ENCODE measurements around the gene NUDT7. TPM values are rescaled to one million over a fixed set of nuclear protein-coding genes. Genes with fewer than 3 reads are reported as not detected.

NUDT7 gene
- total and polyA plus RNA-seq, 4 donors = 15.4 to 30.2 (median 25.3) TPM

DNA sequence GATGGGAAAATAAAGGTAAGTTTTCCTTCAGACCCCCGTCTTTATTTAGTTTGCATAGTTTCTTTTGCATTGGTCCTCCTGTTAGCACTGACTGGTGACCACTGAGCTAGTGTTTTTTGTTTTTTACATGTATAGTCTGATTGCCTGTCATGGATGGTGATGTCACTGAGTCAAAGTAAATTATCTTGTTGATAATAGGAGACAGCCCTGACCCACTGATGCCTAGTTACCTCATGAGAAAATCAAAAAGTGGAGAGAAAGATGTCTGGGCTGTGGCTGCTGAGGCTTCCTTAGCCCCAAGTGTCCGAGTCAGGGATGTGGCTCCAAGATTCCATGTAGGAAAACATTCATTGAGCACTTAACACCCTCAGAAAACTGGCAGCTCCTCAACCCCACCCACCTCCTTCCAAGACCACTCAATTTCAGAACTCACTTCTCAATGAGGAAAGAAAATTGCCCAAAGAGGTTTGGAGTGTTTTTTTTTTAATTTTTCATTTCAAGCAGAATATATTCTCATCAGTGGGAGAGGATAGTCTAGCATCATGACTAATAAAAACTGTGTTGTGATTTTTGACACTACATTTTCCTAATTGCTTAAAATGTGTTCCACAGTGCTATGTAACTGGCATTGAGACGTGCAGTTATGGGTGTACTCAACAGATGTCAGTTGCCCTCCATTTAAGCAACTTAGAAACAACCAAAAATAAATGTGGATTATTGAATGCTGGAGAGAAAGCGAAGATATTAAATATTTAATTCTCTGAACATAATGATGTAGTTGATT lies 38.7 kb upstream of the NUDT7 start:
- Histone ChIP-seq H3K36me3 (ENCODE audit: control insufficient read depth in 4 of 4, insufficient read depth in 3 of 4, low read depth in 1 of 4, low read length in 3 of 4) (no peaks in the 10 kb centered on the region), H3K27ac (ENCODE audit: low read depth in 1 of 2, low read length in 2 of 2) (no peak overlapping the region), H3K4me3 (ENCODE audit: low read depth in 1 of 3, low read length in 3 of 3) (no peak overlapping the region), H3K4me1 (ENCODE audit: control insufficient read depth in 4 of 4, insufficient read depth in 4 of 4, low read length in 3 of 4) (no peaks in the 10 kb centered on the region), H3K27me3 (ENCODE audit: control insufficient read depth in 4 of 4, insufficient read depth in 4 of 4, low read length in 3 of 4) (no peaks in the 10 kb centered on the region), H3K9me3 (ENCODE audit: control insufficient read depth in 4 of 4, low read length in 3 of 4) (no peaks in the 10 kb centered on the region), H3K9ac (ENCODE audit: low read depth in 1 of 2, low read length in 2 of 2) (no peak overlapping the region)
- WGBS = 84% methylated on average over 4 of the region's 4 CpGs
- TF ChIP-seq GABPA (IDR thresholded peaks at IDR 0.05 in 1 of 2, conservative IDR thresholded peaks at IDR 0.05 in 1 of 2) (no peak), FOXA2 (IDR thresholded peaks at IDR 0.05) (no peak), SP1 (IDR thresholded peaks at IDR 0.05) (no peak), FOXA1 (IDR thresholded peaks at IDR 0.05) (no peak), EGR1 (IDR thresholded peaks at IDR 0.05; ENCODE audit: low read depth in 2 of 2) (no peak), RAD21 (IDR thresholded peaks at IDR 0.05) (no peak), JUND (IDR thresholded peaks at IDR 0.05) (no peak), TAF1 (conservative IDR thresholded peaks at IDR 0.05) (no peak), HNF4G (IDR thresholded peaks at IDR 0.05) (no peak), YY1 (IDR thresholded peaks at IDR 0.05) (no peak), RXRA (IDR thresholded peaks at IDR 0.05) (no peak), NR2F2 (IDR thresholded peaks at IDR 0.05) (no peak)
- TF ChIP-seq, protein P1, sequence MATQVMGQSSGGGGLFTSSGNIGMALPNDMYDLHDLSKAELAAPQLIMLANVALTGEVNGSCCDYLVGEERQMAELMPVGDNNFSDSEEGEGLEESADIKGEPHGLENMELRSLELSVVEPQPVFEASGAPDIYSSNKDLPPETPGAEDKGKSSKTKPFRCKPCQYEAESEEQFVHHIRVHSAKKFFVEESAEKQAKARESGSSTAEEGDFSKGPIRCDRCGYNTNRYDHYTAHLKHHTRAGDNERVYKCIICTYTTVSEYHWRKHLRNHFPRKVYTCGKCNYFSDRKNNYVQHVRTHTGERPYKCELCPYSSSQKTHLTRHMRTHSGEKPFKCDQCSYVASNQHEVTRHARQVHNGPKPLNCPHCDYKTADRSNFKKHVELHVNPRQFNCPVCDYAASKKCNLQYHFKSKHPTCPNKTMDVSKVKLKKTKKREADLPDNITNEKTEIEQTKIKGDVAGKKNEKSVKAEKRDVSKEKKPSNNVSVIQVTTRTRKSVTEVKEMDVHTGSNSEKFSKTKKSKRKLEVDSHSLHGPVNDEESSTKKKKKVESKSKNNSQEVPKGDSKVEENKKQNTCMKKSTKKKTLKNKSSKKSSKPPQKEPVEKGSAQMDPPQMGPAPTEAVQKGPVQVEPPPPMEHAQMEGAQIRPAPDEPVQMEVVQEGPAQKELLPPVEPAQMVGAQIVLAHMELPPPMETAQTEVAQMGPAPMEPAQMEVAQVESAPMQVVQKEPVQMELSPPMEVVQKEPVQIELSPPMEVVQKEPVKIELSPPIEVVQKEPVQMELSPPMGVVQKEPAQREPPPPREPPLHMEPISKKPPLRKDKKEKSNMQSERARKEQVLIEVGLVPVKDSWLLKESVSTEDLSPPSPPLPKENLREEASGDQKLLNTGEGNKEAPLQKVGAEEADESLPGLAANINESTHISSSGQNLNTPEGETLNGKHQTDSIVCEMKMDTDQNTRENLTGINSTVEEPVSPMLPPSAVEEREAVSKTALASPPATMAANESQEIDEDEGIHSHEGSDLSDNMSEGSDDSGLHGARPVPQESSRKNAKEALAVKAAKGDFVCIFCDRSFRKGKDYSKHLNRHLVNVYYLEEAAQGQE (IDR thresholded peaks at IDR 0.05) = no peak
- TF ChIP-seq, protein P2, sequence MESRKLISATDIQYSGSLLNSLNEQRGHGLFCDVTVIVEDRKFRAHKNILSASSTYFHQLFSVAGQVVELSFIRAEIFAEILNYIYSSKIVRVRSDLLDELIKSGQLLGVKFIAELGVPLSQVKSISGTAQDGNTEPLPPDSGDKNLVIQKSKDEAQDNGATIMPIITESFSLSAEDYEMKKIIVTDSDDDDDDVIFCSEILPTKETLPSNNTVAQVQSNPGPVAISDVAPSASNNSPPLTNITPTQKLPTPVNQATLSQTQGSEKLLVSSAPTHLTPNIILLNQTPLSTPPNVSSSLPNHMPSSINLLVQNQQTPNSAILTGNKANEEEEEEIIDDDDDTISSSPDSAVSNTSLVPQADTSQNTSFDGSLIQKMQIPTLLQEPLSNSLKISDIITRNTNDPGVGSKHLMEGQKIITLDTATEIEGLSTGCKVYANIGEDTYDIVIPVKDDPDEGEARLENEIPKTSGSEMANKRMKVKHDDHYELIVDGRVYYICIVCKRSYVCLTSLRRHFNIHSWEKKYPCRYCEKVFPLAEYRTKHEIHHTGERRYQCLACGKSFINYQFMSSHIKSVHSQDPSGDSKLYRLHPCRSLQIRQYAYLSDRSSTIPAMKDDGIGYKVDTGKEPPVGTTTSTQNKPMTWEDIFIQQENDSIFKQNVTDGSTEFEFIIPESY (IDR thresholded peaks at IDR 0.05) = no peak
- TF ChIP-seq, protein P3, sequence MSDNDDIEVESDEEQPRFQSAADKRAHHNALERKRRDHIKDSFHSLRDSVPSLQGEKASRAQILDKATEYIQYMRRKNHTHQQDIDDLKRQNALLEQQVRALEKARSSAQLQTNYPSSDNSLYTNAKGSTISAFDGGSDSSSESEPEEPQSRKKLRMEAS (IDR thresholded peaks at IDR 0.05) = no peak
- TF ChIP-seq, protein P4, sequence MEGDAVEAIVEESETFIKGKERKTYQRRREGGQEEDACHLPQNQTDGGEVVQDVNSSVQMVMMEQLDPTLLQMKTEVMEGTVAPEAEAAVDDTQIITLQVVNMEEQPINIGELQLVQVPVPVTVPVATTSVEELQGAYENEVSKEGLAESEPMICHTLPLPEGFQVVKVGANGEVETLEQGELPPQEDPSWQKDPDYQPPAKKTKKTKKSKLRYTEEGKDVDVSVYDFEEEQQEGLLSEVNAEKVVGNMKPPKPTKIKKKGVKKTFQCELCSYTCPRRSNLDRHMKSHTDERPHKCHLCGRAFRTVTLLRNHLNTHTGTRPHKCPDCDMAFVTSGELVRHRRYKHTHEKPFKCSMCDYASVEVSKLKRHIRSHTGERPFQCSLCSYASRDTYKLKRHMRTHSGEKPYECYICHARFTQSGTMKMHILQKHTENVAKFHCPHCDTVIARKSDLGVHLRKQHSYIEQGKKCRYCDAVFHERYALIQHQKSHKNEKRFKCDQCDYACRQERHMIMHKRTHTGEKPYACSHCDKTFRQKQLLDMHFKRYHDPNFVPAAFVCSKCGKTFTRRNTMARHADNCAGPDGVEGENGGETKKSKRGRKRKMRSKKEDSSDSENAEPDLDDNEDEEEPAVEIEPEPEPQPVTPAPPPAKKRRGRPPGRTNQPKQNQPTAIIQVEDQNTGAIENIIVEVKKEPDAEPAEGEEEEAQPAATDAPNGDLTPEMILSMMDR (IDR thresholded peaks at IDR 0.05; ENCODE audit: low read depth, low read length, missing input control) = no peak
- DNase-seq (ENCODE audit: low spot score) = no peak

DNA sequence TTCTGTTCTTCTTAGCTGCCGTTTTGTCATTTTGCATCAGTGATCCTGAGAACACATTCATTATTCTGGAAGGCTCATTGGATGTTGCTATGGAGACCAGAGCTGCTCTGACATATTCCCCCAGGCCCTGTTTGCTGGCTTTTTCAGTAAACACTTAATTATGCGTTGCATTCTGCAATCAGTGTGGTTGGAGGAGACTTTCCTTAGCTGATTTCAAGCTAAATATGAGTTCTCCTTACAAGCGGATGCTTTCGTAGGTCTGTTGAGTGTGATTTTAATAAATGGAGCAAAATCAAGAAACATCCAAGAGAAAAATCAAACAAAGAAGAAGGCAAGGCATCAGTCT lies 38.2 kb upstream of the NUDT7 start:
- Histone ChIP-seq H3K36me3 (ENCODE audit: control insufficient read depth in 4 of 4, insufficient read depth in 3 of 4, low read depth in 1 of 4, low read length in 3 of 4) (no peaks in the 10 kb centered on the region), H3K4me1 (ENCODE audit: control insufficient read depth in 4 of 4, insufficient read depth in 4 of 4, low read length in 3 of 4) (no peaks in the 10 kb centered on the region), H3K27ac (ENCODE audit: low read depth in 1 of 2, low read length in 2 of 2) (no peak overlapping the region), H3K27me3 (ENCODE audit: control insufficient read depth in 4 of 4, insufficient read depth in 4 of 4, low read length in 3 of 4) (no peaks in the 10 kb centered on the region), H3K9ac (ENCODE audit: low read depth in 1 of 2, low read length in 2 of 2) (no peak overlapping the region), H3K9me3 (ENCODE audit: control insufficient read depth in 4 of 4, low read length in 3 of 4) (no peaks in the 10 kb centered on the region), H3K4me3 (ENCODE audit: low read depth in 1 of 3, low read length in 3 of 3) (no peak overlapping the region)
- WGBS = 90% methylated on average over 4 of the region's 4 CpGs
- DNase-seq (ENCODE audit: low spot score) = no peak
- TF ChIP-seq SP1 (IDR thresholded peaks at IDR 0.05) (no peak), TAF1 (conservative IDR thresholded peaks at IDR 0.05) (no peak), EGR1 (IDR thresholded peaks at IDR 0.05; ENCODE audit: low read depth in 2 of 2) (no peak)
